HS-5 (cell line): ENCODE data around the gene GTF2F2.
"Not testable (repeated sequence)": the region's sequence is repeated elsewhere in the genome, so short reads cannot be mapped to it uniquely, and the experiment has no call there.

ENCODE experiments used
- DNase-seq: peaks from one replicate; pipeline ENCODE4 v3.0.0-alpha.2; 2012; ENCODE audit warnings: low read depth

Gene GTF2F2

GRCh38 chr13:45254396-45254795, 134.1 kb downstream of the GTF2F2 start:
- no peak for DNase-seq

DNA sequence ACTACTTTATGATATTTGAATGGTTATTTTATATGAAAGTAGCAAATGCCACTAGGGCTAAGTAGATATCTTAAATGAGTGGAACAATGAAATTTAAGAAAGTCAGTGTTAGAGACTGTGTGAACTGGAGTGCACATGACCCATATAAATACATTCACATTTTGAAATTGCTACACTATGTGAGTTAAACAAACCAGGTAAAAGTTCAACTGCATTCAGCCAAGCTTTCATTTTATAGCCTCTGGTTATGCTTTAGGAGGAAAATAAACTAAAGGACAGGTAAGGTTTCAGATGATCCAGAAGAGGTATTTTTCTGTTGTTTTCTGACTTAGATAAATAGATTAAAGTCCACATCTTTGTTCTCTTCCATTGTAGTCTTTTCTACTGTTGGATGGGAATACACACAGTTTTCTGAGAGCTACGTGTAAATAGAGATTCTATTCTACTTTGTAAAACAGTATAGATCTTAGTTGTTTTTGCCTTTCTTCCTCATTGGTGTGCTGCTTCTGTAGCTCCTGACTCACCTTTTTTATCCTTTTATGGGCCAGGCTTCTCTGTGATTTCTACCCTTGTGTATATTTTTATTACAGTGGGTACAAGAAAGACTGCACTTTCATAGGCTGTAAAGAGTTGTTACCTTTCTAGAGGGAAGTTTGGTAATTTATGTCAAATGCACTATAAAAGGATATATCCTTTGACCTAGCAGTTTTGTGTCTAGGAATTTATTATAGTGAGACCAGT, 135.1 kb downstream of the GTF2F2 start:
- DNase-seq, result no peak

- no peak for DNase-seq
Observed at GRCh38 chr13:45256254-45256653, 135.9 kb downstream of the GTF2F2 start.

- no peak for DNase-seq
Observed at GRCh38 chr13:45257638-45258333, 137.5 kb downstream of the GTF2F2 start.

- no peak for DNase-seq
Observed at GRCh38 chr13:45258334-45258675, 138.0 kb downstream of the GTF2F2 start.

- DNase-seq, result no peak
Observed at GRCh38 chr13:45267215-45267614, 146.9 kb downstream of the GTF2F2 start.

GRCh38 chr13:45269204-45269603, 148.9 kb downstream of the GTF2F2 start:
- DNase-seq, result no peak

DNA sequence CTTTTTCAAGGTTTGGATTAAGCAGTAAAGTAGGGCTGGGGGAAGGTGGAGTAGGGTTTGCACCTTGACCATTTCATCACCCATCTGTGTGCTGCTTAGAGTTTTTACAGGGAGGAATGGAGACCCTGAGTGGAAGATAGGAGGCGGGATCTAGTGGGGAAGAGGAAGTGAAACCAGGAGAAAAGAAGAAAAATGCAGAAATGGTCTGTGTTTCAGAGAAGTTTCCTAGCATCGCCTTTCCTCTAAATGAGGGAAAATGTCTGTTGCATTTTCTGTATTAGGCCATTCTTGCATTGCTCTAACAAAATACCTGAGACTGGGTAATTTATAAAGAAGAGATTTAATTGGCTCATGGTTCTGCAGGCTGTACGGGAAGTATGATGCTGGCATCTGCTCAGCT, 156.6 kb downstream of the GTF2F2 start:
- DNase-seq, result no peak

- DNase-seq, result no peak
Observed at GRCh38 chr13:45278096-45278645, 157.9 kb downstream of the GTF2F2 start.

- no peak for DNase-seq
Observed at GRCh38 chr13:45280011-45280410, 159.7 kb downstream of the GTF2F2 start.

- DNase-seq, result peak; percentile 36
Observed at GRCh38 chr13:45280751-45281634, 160.7 kb downstream of the GTF2F2 start.

GRCh38 chr13:45282994-45283393, 162.7 kb downstream of the GTF2F2 start:
- no peak for DNase-seq

- DNase-seq, result no peak
Observed at GRCh38 chr13:45289936-45290563, 169.7 kb downstream of the GTF2F2 start.

DNA sequence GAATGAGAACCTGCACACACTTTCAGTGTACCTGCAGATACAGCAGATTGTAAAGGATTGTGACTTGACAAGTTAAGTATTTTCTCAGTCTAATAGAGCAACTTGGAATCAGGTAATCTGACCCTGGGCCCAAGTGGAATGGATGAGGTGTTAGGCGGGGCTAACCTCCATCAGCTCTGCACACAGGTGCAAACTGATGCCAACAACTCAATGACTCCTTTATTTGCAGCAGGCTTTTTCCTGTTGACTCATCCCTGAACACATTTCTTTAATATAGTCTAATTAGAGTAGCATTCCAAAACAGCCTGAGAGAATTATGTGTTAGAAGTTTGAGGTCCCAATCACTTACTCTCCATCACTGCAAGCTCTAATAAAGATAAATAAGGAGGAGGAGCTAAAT, 171.9 kb downstream of the GTF2F2 start:
- peak; percentile 15 for DNase-seq

DNA sequence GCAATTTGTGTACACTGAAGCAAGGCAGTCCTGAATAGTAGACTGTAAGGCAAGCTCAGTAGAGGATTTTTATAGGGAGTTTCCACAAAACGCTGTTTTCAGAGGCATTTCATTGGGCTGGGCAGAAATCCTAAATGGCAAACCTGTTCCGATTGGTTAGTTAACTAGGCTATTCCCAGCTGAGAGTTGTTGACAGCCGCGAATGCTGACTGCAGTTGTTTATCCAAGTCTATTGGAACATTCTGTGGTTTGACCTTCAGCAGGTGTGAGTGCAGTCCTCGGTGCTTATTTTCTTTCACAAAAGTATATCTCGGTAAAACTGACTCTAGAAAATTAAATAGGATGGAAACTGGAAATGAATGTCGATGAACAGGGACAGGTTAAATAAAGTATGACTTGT, 175.2 kb downstream of the GTF2F2 start:
- no peak for DNase-seq

DNA sequence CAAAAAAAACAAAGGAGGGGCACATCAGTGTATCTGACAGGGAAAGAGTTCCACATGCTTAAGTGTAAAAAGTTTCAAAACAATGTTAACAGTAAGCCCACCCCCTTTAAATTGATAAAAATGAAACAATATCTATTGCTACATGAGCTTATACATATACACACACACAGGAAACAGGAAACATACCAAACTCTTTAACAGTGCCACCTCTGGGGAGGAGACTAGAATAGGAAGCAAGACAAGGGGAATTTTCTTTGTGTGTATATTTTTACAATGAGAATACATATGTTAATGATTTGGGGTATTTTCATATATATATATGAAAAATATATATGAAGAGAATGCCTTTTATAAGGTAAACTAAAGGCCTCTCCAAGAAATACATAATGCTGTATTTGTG, 175.9 kb downstream of the GTF2F2 start:
- no peak for DNase-seq

DNA sequence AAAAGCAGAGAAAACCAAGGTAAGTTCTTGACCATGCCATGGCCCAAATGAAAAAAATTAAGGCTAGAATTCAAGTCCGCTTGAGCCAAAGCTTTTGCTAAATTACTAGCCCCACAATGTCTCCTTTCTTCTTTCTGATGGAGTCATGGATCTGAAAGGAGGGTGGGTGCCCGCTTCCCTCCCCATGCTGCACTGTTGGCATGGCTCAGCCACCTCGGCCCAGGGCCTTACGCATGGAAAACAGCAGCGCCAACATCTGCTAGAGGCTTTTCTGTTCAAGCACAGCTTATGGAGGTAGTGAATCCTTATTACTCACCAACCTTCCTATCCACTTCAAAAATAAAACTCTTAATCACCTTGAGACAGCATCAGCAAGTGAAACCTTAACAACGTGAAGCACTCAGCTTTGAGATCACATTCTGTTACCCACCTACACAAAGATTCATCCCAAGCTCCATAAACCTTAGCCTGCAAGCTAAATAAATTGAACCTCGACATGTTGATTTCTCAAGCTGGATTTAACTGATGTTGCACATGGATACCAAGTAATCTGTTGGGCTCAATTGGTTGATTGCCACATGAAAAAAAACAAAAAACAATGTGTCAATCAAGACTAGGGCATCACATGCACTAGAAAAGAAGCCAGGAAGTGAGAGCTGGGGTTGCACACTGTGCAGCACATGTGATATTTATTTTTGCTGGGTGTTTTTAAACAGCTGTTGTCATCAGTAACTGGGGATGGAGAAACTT, 177.3 kb downstream of the GTF2F2 start:
- DNase-seq, result no peak

DNA sequence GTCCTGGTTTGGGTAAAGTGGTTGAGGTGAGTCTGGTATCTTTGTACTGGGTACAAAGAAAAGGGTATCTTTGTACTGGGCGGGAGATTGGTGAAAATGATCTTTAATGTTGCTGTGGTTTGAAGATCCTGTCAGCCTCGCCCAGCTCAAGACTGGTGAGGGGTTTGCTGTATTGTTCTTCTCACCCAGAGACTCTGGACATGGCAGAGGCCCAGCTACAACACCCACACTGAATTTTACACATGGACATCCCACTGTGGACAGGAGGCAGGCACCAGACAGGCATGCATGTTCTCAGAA, 177.8 kb downstream of the GTF2F2 start:
- DNase-seq, result no peak

DNA sequence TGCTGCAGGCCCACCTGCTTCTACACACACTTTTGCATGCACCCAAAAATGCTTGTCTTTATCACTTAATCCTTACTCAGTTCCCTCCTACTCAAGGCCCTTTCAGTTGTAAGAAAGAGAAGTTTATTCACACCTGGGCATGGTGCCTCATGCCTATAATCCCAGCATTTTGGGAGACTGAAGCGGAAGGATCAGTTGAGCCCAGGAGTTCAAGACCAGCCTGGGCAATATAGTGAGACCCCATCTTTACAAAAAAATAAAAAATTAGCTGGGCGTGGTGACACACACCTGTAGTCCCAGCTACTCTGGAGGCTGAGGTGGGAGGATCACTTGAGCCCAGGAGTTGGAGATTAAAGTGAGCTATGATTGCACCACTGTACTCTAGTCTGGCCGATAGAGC, 178.2 kb downstream of the GTF2F2 start:
- DNase-seq, result not testable (repeated sequence)

- DNase-seq, result no peak
Observed at GRCh38 chr13:45299194-45299593, 178.9 kb downstream of the GTF2F2 start.

DNA sequence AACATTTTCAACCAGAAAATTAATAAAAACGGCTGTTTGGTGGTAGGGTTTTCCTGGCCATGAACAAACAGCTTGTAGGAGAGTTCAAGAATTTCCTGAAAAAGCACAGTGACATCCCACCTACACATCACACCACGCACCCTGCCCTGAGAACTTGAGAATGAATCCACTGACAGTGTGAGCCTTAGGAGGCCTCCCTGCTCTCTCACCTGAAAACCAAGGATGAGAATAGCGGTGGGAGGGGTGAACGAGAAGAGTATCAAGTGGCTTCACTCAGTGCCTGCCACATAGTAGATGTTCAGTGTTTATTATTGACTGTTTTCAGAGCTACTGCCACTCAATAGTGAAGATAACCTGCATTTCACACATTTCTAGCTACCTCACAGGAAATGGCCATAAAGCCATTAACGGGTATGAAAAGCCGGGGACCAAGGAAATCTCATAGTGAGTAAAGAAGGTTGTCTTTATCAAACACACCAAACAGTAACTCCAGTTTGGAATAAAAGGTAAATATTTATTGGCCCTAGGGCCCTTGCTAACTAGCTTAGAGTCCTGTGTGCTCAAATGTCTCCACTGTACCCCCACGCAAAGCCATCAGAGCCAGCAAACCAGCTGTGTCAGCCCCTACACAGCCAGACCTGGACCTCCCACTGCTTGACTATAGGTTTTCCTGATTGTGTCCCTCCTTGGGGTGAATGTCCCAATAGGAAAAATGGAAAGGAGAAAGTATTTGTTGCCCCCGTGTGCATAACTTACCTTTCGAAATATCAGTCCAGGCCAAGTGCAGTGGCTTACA, 180.1 kb downstream of the GTF2F2 start:
- no peak for DNase-seq
